ENCODE results near the gene TMEM131L.

DNA sequence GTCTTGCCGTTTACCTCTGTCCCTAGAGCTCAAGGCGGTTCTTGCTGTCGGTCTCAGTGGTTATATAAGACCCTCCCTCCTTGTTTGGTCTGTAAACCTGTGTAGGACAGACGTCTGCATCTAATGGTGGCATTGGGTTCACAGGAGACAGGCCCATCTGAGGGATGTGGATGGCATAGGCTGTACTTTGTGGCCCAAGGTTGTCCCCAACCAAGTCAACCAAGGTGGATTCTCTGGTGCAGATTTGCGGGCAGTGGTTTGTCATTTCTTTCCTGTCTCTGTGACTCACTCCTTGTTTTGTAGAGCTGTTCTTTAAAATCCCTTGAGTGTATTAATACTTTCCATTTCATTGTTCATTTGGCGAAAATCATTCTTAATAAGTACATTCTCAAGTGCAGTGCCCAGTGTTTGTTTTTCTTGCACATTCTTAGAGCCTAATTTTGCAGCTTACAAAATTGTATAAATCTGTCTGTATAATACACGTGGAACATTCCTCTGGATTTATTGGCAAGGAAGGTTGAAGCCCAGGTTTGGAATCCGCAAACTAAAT is 149.9 kb downstream of the TMEM131L start:
- TF ChIP-seq CTCF (IDR thresholded peaks at IDR 0.05; ENCODE audit: low read length) (no peak), EZH2phosphoT487 (IDR thresholded peaks at IDR 0.05; ENCODE audit: low read length) (no peak)
